ENCODE measurements around the gene EMILIN1. TPM values are rescaled to one million over a fixed set of nuclear protein-coding genes. Genes with fewer than 3 reads are reported as not detected.

EMILIN1 gene
- total RNA-seq, 1 donor from 2014 or later = 18.4 TPM

GRCh38 chr2:27088634-27089033 is 10.2 kb downstream of the EMILIN1 start:
- intact Hi-C loops (cut with micrococcal nuclease) = loop anchor here (10.0 kb wide), 1 partner anchor 124 kb away; no protein-coding TSS in a partner anchor
- Histone ChIP-seq H3K9me3 (replicated peaks) (no peaks in the 10 kb centered on the region), H3K4me1 (peaks cover 35% of the 10 kb centered on the region), H3K4me3 (no peak overlapping the region), H3K36me3 (no peaks in the 10 kb centered on the region), H3K27ac (replicated peaks) (no peak overlapping the region), H3K27me3 (ENCODE audit: low read depth) (no peaks in the 10 kb centered on the region)
- TF ChIP-seq CTCF (IDR thresholded peaks at IDR 0.05; ENCODE audit: borderline replicate concordance) = no peak
- DNase-seq = no peak

DNA sequence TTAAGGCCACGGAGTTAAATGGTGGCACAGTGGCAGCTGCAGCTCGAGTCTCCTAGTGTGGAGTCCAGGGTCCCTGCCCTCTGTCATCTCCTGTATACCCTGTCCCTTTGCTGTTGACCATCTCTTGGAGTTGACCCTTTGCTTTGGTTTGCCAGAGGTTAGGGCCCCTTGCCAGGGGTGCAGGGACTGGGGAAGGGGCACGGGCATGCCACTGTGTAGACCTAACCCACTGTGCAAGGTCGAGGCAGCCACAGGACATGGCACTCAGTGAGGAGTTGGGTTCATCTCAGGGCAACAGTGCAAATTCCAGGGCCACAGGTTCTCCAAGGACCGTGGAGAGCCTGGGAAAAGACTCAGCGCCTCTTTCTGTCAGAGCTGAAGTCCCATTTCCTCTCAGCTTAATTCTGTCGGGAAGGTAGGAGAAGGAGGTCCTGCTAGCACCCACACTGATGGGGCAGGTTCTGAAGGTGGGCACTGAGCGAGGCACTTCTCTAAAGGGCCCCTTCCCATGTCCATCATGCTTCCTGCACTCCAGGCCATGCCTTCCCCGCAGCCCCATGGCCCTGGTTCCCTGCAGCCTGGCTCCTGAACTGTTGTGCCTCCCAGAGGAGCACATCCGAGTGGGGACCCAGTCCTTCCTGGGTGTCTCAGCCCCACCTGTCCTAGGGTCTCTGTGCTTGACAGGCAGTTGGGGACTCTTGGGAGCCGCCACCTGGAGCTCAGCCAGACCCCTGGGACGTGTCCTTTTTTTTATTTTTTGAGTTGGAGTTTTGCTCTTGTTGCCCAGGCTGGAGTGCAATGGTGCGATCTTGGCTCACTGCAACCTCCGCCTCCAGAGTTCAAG is 10.9 kb downstream of the EMILIN1 start:
- no peak for TF ChIP-seq CTCF (IDR thresholded peaks at IDR 0.05; ENCODE audit: borderline replicate concordance)
- Histone ChIP-seq H3K27me3 (ENCODE audit: low read depth) (no peaks in the 10 kb centered on the region), H3K36me3 (no peaks in the 10 kb centered on the region), H3K4me3 (no peak overlapping the region), H3K27ac (replicated peaks) (no peak overlapping the region), H3K4me1 (peaks cover 29% of the 10 kb centered on the region), H3K9me3 (replicated peaks) (no peaks in the 10 kb centered on the region)
- no peak for DNase-seq
- intact Hi-C loops (cut with micrococcal nuclease) = loop anchor here (10.0 kb wide), 1 partner anchor 125 kb away; no protein-coding TSS in a partner anchor

DNA sequence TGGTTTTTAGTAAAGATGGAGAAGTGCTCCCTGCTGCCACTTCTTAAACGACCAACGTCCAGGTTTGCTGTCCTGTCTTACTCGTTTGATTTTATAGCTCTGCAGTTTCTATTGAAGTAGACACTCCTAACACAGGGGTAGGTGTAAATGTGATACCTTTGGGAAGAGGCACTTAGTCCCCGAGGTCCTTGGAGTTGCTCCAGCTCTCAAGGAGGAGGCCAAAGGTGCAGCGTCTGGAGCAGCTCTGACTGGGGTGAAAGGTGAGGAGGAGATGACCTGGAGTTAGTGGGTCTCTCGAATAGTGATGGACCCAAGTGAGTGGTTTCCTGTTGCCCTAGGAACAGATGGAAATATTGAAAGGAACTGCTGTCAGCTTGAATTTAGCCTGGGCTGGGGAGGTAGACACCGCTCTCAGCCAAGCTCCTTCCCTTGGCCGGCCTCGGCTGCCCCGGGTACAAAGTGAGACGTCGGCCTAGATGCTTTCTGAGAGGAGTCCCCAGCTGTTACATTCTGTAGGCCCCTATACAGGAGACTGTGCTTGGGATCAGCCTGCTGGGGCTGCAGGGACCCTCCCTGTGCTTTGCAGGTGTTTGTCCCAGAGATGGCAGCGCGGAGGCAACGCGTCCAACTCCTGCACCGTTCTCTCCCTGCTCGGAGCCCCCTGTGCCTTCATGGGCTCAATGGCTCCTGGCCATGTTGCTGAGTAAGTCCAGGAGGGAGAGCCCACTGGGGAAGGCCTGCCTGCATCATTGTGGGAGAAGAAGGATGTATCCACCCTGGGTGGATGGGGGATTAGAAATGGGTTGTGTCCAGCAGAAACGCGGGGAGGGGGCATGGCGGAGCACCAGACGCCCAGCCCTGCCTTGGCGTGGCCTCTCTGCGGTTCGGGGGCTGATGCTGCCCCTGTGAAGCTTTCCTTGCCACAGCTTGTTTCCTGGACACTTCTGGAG is 13.6 kb downstream of the EMILIN1 start:
- H3K4me3 ChIP-seq = no peak overlapping the region
- no peaks in the 10 kb centered on the region for H3K9me3 ChIP-seq (replicated peaks)
- no peaks in the 10 kb centered on the region for H3K27me3 ChIP-seq (ENCODE audit: low read depth)
- intact Hi-C loops (cut with micrococcal nuclease) = loop anchor here (10.0 kb wide), 2 partner anchors 123 to 203 kb away; partner anchors contain the start of genes ATRAID, CAD and SLC5A6
- no peak for TF ChIP-seq CTCF (IDR thresholded peaks at IDR 0.05; ENCODE audit: borderline replicate concordance)
- no peak overlapping the region for H3K27ac ChIP-seq (replicated peaks)
- peaks cover 20% of the 10 kb centered on the region for H3K4me1 ChIP-seq
- no peaks in the 10 kb centered on the region for H3K36me3 ChIP-seq
- DNase-seq = no peak

- Histone ChIP-seq H3K4me1 (peaks cover 12% of the 10 kb centered on the region), H3K4me3 (no peak overlapping the region), H3K36me3 (no peaks in the 10 kb centered on the region), H3K9me3 (replicated peaks) (no peaks in the 10 kb centered on the region), H3K27ac (replicated peaks) (no peak overlapping the region), H3K27me3 (ENCODE audit: low read depth) (no peaks in the 10 kb centered on the region)
- TF ChIP-seq CTCF (IDR thresholded peaks at IDR 0.05; ENCODE audit: borderline replicate concordance) = no peak
- no peak for DNase-seq
- intact Hi-C loops (cut with micrococcal nuclease) = loop anchor here (10.0 kb wide), 2 partner anchors 122 to 202 kb away; partner anchors contain the start of genes ATRAID, CAD and SLC5A6
Measured at GRCh38 chr2:27092696-27093429, 14.4 kb downstream of the EMILIN1 start.
